ENCODE measurements around the gene RGS12. TPM values are rescaled to one million over a fixed set of nuclear protein-coding genes. Genes with fewer than 3 reads are reported as not detected.

RGS12 gene
- total RNA-seq, 1 donor from 2014 or later = 34.2 TPM

DNA sequence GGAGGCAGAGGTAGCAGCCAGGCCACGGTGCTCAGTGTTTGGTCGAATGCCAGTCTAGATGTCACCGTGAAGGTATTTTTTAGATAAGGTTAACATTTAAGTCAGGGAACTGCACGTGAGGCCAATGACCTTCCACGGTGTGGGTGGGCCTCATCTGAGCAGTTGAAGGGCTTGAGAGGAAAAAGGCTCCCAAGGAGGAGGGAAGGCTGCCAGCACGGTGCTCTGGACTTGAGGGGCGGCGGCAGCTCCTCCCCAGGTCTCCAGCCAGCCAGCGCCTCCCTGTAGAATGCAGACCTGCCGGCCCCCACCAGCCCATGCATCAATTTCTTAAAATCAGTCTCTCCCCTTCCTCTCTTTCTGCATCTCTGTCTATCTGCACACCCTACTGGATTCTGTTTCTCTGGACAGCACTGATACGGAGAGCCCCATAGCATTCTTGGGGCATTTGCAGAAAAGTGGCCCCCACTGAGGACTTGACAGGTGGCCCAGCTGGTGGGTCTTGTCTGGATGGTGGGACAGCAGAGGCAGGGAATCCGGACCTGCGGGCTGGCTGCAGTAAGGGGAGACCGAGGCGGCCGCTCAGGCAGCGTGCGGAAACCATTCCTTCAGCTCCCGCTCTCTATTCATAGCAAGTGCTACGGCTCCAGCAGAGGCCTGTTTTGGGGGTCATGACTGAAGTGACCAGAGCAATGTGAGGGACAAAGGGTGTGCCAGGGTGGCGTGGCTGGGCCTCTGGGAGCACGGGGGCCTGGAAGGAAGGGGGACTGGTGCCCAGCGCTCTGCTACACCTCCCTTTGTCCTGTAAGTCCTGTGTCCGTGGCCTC is 7.9 kb upstream of the RGS12 start:
- Histone ChIP-seq H3K4me3 (ENCODE audit: low read depth, low read length) (no peak overlapping the region), H3K27me3 (ENCODE audit: control insufficient read depth, insufficient read depth, low read length) (peaks cover 11% of the 10 kb centered on the region), H3K36me3 (ENCODE audit: control insufficient read depth, insufficient read depth, low read length) (no peaks in the 10 kb centered on the region)
- FAIRE-seq (no peak), DNase-seq (ENCODE audit: low read depth) (no peak)
- no peak for TF ChIP-seq CTCF (IDR thresholded peaks at IDR 0.05; ENCODE audit: insufficient read depth, low read length, severe bottlenecking)

DNA sequence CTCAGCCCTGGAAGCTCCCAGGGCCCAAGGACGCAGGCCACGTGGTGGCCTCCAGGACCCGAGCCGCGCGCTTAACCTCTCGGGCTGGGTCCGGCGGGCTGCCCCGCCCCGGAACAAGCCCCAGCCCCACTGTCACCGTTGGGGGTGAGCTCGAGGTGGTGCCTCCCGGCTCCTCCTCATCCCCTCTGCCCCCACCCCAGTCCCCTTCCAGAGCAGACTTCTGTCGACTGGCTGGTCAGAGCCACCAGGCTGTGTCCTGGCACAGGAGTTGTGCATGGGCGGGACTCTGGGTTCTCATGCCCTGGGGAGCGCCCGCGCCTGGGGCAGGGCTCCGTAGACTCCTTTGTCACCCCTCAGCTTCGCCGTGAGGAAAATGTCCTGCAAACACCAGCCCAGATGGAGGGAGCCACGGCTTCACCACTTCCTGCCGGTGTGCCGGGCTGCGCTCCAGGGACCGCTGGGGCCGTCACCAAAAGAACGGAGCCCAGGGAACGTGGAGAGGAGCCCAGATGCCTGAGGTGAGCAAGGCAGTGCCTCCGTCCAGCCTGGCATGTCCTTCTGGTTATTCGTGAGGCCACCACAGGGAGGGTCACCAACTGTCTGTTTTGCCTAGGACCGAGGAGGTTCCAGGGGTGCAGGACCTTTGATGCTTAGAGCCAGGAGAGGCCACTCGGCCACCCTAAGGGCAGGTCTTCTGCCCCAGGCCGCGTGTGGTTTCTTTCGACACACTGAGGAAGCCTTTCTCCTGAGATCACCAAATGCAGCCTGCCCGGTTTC is 7.1 kb upstream of the RGS12 start:
- DNase-seq (ENCODE audit: low read depth) = no peak
- Histone ChIP-seq H3K4me3 (ENCODE audit: low read depth, low read length) (no peak overlapping the region), H3K27me3 (ENCODE audit: control insufficient read depth, insufficient read depth, low read length) (peaks cover 9% of the 10 kb centered on the region), H3K36me3 (ENCODE audit: control insufficient read depth, insufficient read depth, low read length) (no peaks in the 10 kb centered on the region)
- no peak for FAIRE-seq
- TF ChIP-seq CTCF (IDR thresholded peaks at IDR 0.05; ENCODE audit: insufficient read depth, low read length, severe bottlenecking) = no peak

GRCh38 chr4:3286335-3287175 is 6.3 kb upstream of the RGS12 start:
- H3K27me3 ChIP-seq (ENCODE audit: control insufficient read depth, insufficient read depth, low read length) = peaks cover 9% of the 10 kb centered on the region
- DNase-seq (ENCODE audit: low read depth) = no peak
- H3K4me3 ChIP-seq (ENCODE audit: low read depth, low read length) = no peak overlapping the region
- FAIRE-seq = no peak
- H3K36me3 ChIP-seq (ENCODE audit: control insufficient read depth, insufficient read depth, low read length) = no peaks in the 10 kb centered on the region
- no peak for TF ChIP-seq CTCF (IDR thresholded peaks at IDR 0.05; ENCODE audit: insufficient read depth, low read length, severe bottlenecking)

DNA sequence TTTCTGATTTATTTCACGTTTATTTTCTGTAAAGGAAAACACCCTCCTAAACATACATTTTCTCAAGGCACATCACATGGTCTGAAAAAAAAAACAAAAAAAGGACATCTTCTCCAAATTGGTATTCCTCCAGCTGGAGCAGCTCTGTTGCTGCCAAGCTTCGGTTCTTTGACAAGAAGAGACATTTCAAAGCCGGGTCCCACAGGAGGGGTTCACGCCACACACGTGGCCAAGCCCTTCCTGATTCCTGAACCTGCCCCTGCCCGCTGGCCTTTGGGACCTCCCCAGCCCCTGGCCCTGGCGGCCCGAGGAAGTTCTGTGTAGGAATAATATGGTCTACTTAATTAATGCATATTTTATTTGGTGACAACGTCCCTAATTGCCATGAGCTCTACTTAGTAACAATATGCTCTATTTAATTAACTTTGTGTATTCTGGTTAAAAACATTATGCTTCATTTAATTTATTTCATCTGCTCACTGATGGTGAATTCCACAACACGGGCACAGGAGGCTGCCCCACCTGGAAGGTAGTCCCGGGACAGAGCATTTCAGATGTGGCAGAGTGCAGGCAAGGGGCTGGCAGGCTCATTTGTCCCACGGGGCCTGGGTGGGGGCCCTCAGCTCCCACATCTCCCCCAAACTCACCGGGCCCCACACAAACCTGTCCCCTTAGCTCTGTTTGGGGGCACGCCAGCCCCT is 5.4 kb upstream of the RGS12 start:
- TF ChIP-seq CTCF (IDR thresholded peaks at IDR 0.05; ENCODE audit: insufficient read depth, low read length, severe bottlenecking) = no peak
- no peak for FAIRE-seq
- Histone ChIP-seq H3K4me3 (ENCODE audit: low read depth, low read length) (no peak overlapping the region), H3K36me3 (ENCODE audit: control insufficient read depth, insufficient read depth, low read length) (no peaks in the 10 kb centered on the region), H3K27me3 (ENCODE audit: control insufficient read depth, insufficient read depth, low read length) (peaks cover 9% of the 10 kb centered on the region)
- no peak for DNase-seq (ENCODE audit: low read depth)

GRCh38 chr4:3287972-3288570 is 4.8 kb upstream of the RGS12 start:
- H3K36me3 ChIP-seq (ENCODE audit: control insufficient read depth, insufficient read depth, low read length) = no peaks in the 10 kb centered on the region
- TF ChIP-seq CTCF (IDR thresholded peaks at IDR 0.05; ENCODE audit: insufficient read depth, low read length, severe bottlenecking) = no peak
- H3K27me3 ChIP-seq (ENCODE audit: control insufficient read depth, insufficient read depth, low read length) = peaks cover 9% of the 10 kb centered on the region
- no peak overlapping the region for H3K4me3 ChIP-seq (ENCODE audit: low read depth, low read length)
- FAIRE-seq (no peak), DNase-seq (ENCODE audit: low read depth) (no peak)

Data from bronchial epithelial cell (primary cell).